ENCODE results near the gene TRAPPC5. TPM values are rescaled to one million over a fixed set of nuclear protein-coding genes. Genes with fewer than 3 reads are reported as not detected.

Gene TRAPPC5
- total RNA-seq, 1 experiment from 2014 or later = 77.4 TPM

- H2BK120ac ChIP-seq (ENCODE audit: low read depth, low read length, poor library complexity, severe bottlenecking) = no peak overlapping the region
- H3K14ac ChIP-seq (ENCODE audit: insufficient read depth, low read length) = no peak overlapping the region
- H3T11ph ChIP-seq (ENCODE audit: low read length) = no peak overlapping the region
- H3K27ac Mint-ChIP-seq = no peak overlapping the region
- H3K23ac ChIP-seq (ENCODE audit: insufficient read length, low read depth, low read length) = no peak overlapping the region
- no peak for TF ChIP-seq CTCF (conservative IDR thresholded peaks at IDR 0.05)
- H3K36me3 Mint-ChIP-seq (ENCODE audit: insufficient read depth in 1 of 3, low read depth in 3 of 3) = no peaks in the 10 kb centered on the region; a peak in 1 of 7 replicates
- H4K8ac ChIP-seq (replicated peaks; ENCODE audit: insufficient read length, low read depth, low read length) = no peak overlapping the region
- no peak overlapping the region for H2AK5ac ChIP-seq (ENCODE audit: insufficient read length, low read length)
- no CpG with 5 or more reads among the region's 4 CpGs for WGBS (ENCODE audit: extremely low coverage, insufficient read length, low lambda C conversion rate)
- H3K9me3 Mint-ChIP-seq = peaks cover 0 to 3% of the 10 kb centered on the region in 2 experiments; a peak in 1 of 5 replicates
- H2BK15ac ChIP-seq (ENCODE audit: low read depth, low read length) = no peak overlapping the region
- no peak overlapping the region for H2BK20ac ChIP-seq (ENCODE audit: low read depth, low read length, poor library complexity, severe bottlenecking)
- H3K56ac ChIP-seq (ENCODE audit: insufficient read length, low read depth, low read length) = no peak overlapping the region
- DNase-seq = no peak
- H4K5ac ChIP-seq (ENCODE audit: insufficient read length, low read depth, low read length) = no peak overlapping the region
- H3K79me1 ChIP-seq (ENCODE audit: insufficient read depth, low read depth, low read length, poor library complexity, severe bottlenecking) = no peaks in the 10 kb centered on the region
- H3K18ac ChIP-seq (ENCODE audit: insufficient read length, low read depth, low read length) = no peak overlapping the region
- no peaks in the 10 kb centered on the region for H4K20me1 ChIP-seq (ENCODE audit: control insufficient read depth, insufficient read depth, insufficient read length)
- H3K4me2 ChIP-seq (ENCODE audit: insufficient read depth, insufficient read length, low read length) = no peak overlapping the region
- H2BK5ac ChIP-seq (ENCODE audit: insufficient read length, low read length) = no peak overlapping the region
- no peak overlapping the region for H3K4me3 Mint-ChIP-seq
- peaks cover 6% of the 10 kb centered on the region for H3K23me2 ChIP-seq (ENCODE audit: insufficient read length, low read depth, low read length, poor library complexity, severe bottlenecking)
- H3K27me3 ChIP-seq (ENCODE audit: insufficient read depth, low read length) = peaks cover 2% of the 10 kb centered on the region
- peaks cover 0 to 7% of the 10 kb centered on the region in 2 experiments; a peak in 3 of 4 replicates for H3K4me1 Mint-ChIP-seq
- H3K9me3 ChIP-seq (ENCODE audit: control insufficient read depth, low read depth, low read length) = no peaks in the 10 kb centered on the region
- no peak overlapping the region for H2BK12ac ChIP-seq (ENCODE audit: insufficient read length, low read depth, low read length)
- H2AFZ ChIP-seq (ENCODE audit: low read length) = no peak overlapping the region
- H3K79me2 ChIP-seq (ENCODE audit: insufficient read depth, low read length) = no peaks in the 10 kb centered on the region
- H3K4ac ChIP-seq (ENCODE audit: low read depth, low read length) = no peak overlapping the region
- no peak overlapping the region for H3K27ac ChIP-seq (ENCODE audit: insufficient read length, low read depth, low read length)
- no peak overlapping the region for H4K91ac ChIP-seq (ENCODE audit: insufficient read length, low read depth, low read length)
- peaks cover 81% of the 10 kb centered on the region for H3K27me3 Mint-ChIP-seq (ENCODE audit: low read depth)
- no peaks in the 10 kb centered on the region for H3K4me1 ChIP-seq (ENCODE audit: insufficient read depth, low read length)
- no peak overlapping the region for H3K9ac ChIP-seq (ENCODE audit: extremely low read depth, insufficient read length, low read length)
These were observed 15.6 kb upstream of the TRAPPC5 start for GRCh38 chr19:7665076-7665475.

All from H9 (cell line).